ENCODE results near the gene MCRS1. TPM values are rescaled to one million over a fixed set of nuclear protein-coding genes. Genes with fewer than 3 reads are reported as not detected.

The MCRS1 gene
- total and polyA plus RNA-seq, 10 of the 15 experiments (the other 5 are each of a cell fraction or from before 2014, with no cell fraction given), result 34.3 to 82.8 (median 57.6) TPM

GRCh38 chr12:49550693-49551252, 17.2 kb downstream of the MCRS1 start (continued):
- TF ChIP-seq KDM1A (IDR thresholded peaks at IDR 0.05; ENCODE audit: borderline replicate concordance), result no peak
- TF ChIP-seq MTA2 (IDR thresholded peaks at IDR 0.05; ENCODE audit: low read depth), result no peak
- TF ChIP-seq FOXM1 (IDR thresholded peaks at IDR 0.05; ENCODE audit: low read depth, low read length), result no peak
- TF ChIP-seq ATF2 (IDR thresholded peaks at IDR 0.05; ENCODE audit: low read length), result no peak
- TF ChIP-seq ATF3 (IDR thresholded peaks at IDR 0.05; ENCODE audit: borderline replicate concordance, extremely low read depth, low read depth, low read length), result no peak
- TF ChIP-seq SMC3 (IDR thresholded peaks at IDR 0.05; ENCODE audit: borderline replicate concordance, low read length), result no peak
- TF ChIP-seq GATAD2B (conservative IDR thresholded peaks at IDR 0.05; ENCODE audit: low read depth), result no peak
- TF ChIP-seq BCLAF1 (IDR thresholded peaks at IDR 0.05), result no peak
- TF ChIP-seq BCL3 (IDR thresholded peaks at IDR 0.05; ENCODE audit: borderline replicate concordance, insufficient read depth, low read depth, low read length, poor library complexity, severe bottlenecking), result no peak
- no peak for TF ChIP-seq IRF5 (IDR thresholded peaks at IDR 0.05; ENCODE audit: borderline replicate concordance)
- no peak for TF ChIP-seq NFYB (IDR thresholded peaks at IDR 0.05; ENCODE audit: insufficient read depth, low read depth, low read length)

Data from GM12878 (cell line).